NCI-H345 (cell line): ENCODE data around the gene ZNF441.
"Not testable (repeated sequence)": the region's sequence is repeated elsewhere in the genome, so short reads cannot be mapped to it uniquely, and the experiment has no call there.

ENCODE experiments used
- DNase-seq: peaks from one replicate; lab custom pipeline; 2025; lab: John Stamatoyannopoulos, UW

ZNF441 gene

GRCh38 chr19:11780431-11781020 lies 13.7 kb downstream of the ZNF441 start:
- no peak for DNase-seq

- DNase-seq: no peak
Measured at GRCh38 chr19:11781295-11782057, 14.7 kb downstream of the ZNF441 start.

- DNase-seq: no peak
Measured at GRCh38 chr19:11783767-11784166, 17.0 kb downstream of the ZNF441 start.

GRCh38 chr19:11784356-11784755 lies 17.6 kb downstream of the ZNF441 start:
- no peak for DNase-seq

GRCh38 chr19:11787536-11787935 lies 20.7 kb downstream of the ZNF441 start:
- DNase-seq: no peak

GRCh38 chr19:11792942-11793341 lies 26.1 kb downstream of the ZNF441 start:
- DNase-seq: no peak

- peak; percentile 77 for DNase-seq
Measured at GRCh38 chr19:11797491-11797890, 30.7 kb downstream of the ZNF441 start.

- peak; percentile 79 for DNase-seq
Measured at GRCh38 chr19:11798391-11799330, 31.9 kb downstream of the ZNF441 start, which contains the start of gene ZNF491. ZNF491 (plus strand) TSS chr19:11798523; CDS start chr19:11805954, 7,431 bp downstream.

- no peak for DNase-seq
Measured at GRCh38 chr19:11806354-11807098, 39.7 kb downstream of the ZNF441 start.

GRCh38 chr19:11807099-11807380 lies 40.2 kb downstream of the ZNF441 start:
- no peak for DNase-seq

GRCh38 chr19:11813703-11814028 lies 46.9 kb downstream of the ZNF441 start:
- no peak for DNase-seq

- DNase-seq: peak; percentile 61
Measured at GRCh38 chr19:11814029-11814699, 47.4 kb downstream of the ZNF441 start, which contains the start of gene ZNF440. ZNF440 (plus strand) TSS chr19:11814273; CDS start chr19:11814448, 175 bp downstream.

- no peak for DNase-seq
Measured at GRCh38 chr19:11814700-11815035, 47.9 kb downstream of the ZNF441 start.

- no peak for DNase-seq
Measured at GRCh38 chr19:11821474-11822109, 54.8 kb downstream of the ZNF441 start.

- not testable (repeated sequence) for DNase-seq
Measured at GRCh38 chr19:11828957-11829876, 62.4 kb downstream of the ZNF441 start.

- no peak for DNase-seq
Measured at GRCh38 chr19:11832253-11832912, 65.6 kb downstream of the ZNF441 start.

GRCh38 chr19:11833541-11833940 lies 66.7 kb downstream of the ZNF441 start:
- DNase-seq: no peak
